IMR-90 (cell line): ENCODE data around the gene LDB2.

ENCODE experiments used
- BHLHE40 ChIP-seq: fragments of 150-350 bp; IDR thresholded peaks from 2 replicates; pipeline ENCODE4 v1.6.1; 2016; ENCODE audit warnings: mild to moderate bottlenecking, low read depth, low read length
- MAFK ChIP-seq: IDR thresholded peaks from 2 replicates; pipeline ENCODE4 v1.6.1; 2012; ENCODE audit warnings: low read depth, low read length, improper control_type of control experiment
- POLR2A ChIP-seq: IDR thresholded peaks from 2 replicates; pipeline ENCODE4 v1.6.1; 2012; ENCODE audit warnings: mild to moderate bottlenecking, low read depth, low read length
- RFX5 ChIP-seq: IDR thresholded peaks from 2 replicates; pipeline ENCODE4 v1.8.0; 2012; ENCODE audit warnings: low read depth, mild to moderate bottlenecking, low read length, moderate library complexity
- TF ChIP-seq, protein P1 (sequence below): conservative IDR thresholded peaks from 2 replicates; pipeline ENCODE4 v1.5.1; 2012; ENCODE audit warnings: mild to moderate bottlenecking, low read depth, low read length, improper control_type of control experiment

DNA sequence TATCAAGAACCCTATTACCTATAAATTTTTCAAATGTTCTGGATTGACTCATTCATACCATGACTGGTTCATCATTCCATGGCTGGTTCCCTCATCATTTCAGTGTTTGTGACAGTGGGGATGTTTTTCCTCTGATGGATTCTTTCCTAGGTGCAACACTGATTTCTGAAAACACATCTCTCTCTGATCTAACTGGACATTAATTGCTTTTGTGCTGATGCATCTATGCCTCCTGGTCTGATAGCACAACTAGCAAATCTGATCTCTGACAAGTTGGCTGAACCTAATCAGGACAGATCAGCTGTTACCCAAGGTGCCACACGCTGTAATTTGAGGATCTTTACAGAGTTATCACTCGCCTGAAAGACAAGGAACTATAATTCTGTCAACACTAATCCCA lies 140.2 kb downstream of the LDB2 start:
- TF ChIP-seq, protein P1, sequence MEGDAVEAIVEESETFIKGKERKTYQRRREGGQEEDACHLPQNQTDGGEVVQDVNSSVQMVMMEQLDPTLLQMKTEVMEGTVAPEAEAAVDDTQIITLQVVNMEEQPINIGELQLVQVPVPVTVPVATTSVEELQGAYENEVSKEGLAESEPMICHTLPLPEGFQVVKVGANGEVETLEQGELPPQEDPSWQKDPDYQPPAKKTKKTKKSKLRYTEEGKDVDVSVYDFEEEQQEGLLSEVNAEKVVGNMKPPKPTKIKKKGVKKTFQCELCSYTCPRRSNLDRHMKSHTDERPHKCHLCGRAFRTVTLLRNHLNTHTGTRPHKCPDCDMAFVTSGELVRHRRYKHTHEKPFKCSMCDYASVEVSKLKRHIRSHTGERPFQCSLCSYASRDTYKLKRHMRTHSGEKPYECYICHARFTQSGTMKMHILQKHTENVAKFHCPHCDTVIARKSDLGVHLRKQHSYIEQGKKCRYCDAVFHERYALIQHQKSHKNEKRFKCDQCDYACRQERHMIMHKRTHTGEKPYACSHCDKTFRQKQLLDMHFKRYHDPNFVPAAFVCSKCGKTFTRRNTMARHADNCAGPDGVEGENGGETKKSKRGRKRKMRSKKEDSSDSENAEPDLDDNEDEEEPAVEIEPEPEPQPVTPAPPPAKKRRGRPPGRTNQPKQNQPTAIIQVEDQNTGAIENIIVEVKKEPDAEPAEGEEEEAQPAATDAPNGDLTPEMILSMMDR: no peak
- TF ChIP-seq POLR2A (no peak), RFX5 (no peak), BHLHE40 (no peak), MAFK (no peak)
